Measurements from ENCODE around the gene BAZ2A.

Gene BAZ2A

DNA sequence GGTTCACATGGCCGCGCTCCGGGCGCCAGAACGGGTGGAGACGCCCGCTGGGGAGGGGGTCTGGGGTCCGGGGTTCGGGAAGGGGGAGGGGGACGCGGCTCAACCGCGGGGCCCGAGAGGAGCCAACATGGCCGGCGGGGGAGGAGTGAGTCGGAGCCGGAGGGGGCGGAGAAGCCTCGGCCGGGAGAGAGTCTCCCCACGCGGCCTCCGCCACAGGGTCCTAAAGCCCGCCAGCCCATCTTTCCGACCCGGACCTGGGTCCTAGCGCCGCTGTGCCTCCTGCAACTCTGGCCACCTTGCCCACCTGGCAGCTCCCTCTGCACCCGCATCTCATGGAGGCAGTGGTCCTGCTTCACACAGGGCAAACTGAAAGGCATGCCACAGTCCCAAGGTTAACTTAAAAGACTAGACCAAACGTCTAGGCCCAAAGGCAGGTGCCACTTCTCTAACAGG, at the start of gene BAZ2A:
BAZ2A (minus strand) TSS at position 147 of the 453 bp plus-strand sequence. CDS start 12,796 bp downstream, outside the sequence.
- Histone ChIP-seq H3K4me3 (ENCODE audit: low read depth, low read length) (peak within 1 kb of the TSS; percentile 67), H3K36me3 (ENCODE audit: control insufficient read depth, insufficient read depth, low read length) (no peaks in the 10 kb centered on the region), H3K4me1 (ENCODE audit: control insufficient read depth, insufficient read depth, low read length) (peaks cover 21% of the 10 kb centered on the region), H3K9ac (ENCODE audit: low read depth, low read length) (peak within 1 kb of the TSS; percentile 83), H3K27me3 (ENCODE audit: control insufficient read depth, insufficient read depth, low read length) (no peaks in the 10 kb centered on the region), H3K9me3 (ENCODE audit: control insufficient read depth, insufficient read depth, low read length) (no peaks in the 10 kb centered on the region)

DNA sequence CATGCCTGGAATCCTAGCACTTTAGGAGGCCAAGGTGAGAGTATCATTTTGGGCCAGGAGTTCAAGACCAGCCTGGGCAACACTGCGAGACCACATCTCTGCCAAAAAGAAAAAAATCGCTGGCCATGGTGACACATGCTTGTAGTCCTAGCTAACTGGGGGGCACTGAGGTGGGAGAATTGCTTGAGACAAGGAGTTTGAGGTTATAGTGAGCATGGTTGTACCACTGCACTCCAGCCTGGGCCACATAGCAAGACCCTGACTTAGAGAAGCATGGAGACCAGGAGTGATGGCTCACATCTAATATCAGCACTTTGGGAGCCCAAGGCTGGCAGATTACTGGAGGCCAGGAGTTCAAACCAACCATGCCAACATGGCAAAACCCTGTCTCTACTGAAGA, 48.7 kb upstream of the BAZ2A start:
- no peaks in the 10 kb centered on the region for H3K4me1 ChIP-seq (ENCODE audit: control insufficient read depth, insufficient read depth, low read length)
- no peaks in the 10 kb centered on the region for H3K27me3 ChIP-seq (ENCODE audit: control insufficient read depth, insufficient read depth, low read length)
- peaks cover 13% of the 10 kb centered on the region for H3K36me3 ChIP-seq (ENCODE audit: control insufficient read depth, insufficient read depth, low read length)
- no peak overlapping the region for H3K4me3 ChIP-seq (ENCODE audit: low read depth, low read length)
- no peaks in the 10 kb centered on the region for H3K9me3 ChIP-seq (ENCODE audit: control insufficient read depth, insufficient read depth, low read length)
- no peak overlapping the region for H3K9ac ChIP-seq (ENCODE audit: low read depth, low read length)

DNA sequence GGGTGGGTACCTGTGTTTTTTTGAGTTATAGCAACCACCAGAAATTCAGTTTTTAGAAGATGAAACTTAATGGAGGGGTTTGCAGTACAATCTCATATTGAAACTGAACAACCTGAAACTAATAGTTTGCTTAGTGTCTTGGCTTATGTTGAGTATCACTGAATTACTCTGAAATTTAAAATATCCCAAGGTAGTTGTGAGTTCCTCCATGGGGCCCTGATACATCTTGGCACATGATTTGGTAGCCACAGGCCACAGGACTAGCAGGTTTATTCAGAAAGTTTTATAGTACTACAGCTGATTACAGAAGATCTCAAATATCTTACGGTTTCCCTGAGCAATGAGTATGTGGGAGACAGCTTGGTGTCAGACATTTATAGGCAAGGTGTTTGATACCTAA, 47.6 kb upstream of the BAZ2A start:
- Histone ChIP-seq H3K27me3 (ENCODE audit: control insufficient read depth, insufficient read depth, low read length) (no peaks in the 10 kb centered on the region), H3K4me1 (ENCODE audit: control insufficient read depth, insufficient read depth, low read length) (no peaks in the 10 kb centered on the region), H3K9ac (ENCODE audit: low read depth, low read length) (no peak overlapping the region), H3K4me3 (ENCODE audit: low read depth, low read length) (no peak overlapping the region), H3K36me3 (ENCODE audit: control insufficient read depth, insufficient read depth, low read length) (peaks cover 13% of the 10 kb centered on the region), H3K9me3 (ENCODE audit: control insufficient read depth, insufficient read depth, low read length) (no peaks in the 10 kb centered on the region)

DNA sequence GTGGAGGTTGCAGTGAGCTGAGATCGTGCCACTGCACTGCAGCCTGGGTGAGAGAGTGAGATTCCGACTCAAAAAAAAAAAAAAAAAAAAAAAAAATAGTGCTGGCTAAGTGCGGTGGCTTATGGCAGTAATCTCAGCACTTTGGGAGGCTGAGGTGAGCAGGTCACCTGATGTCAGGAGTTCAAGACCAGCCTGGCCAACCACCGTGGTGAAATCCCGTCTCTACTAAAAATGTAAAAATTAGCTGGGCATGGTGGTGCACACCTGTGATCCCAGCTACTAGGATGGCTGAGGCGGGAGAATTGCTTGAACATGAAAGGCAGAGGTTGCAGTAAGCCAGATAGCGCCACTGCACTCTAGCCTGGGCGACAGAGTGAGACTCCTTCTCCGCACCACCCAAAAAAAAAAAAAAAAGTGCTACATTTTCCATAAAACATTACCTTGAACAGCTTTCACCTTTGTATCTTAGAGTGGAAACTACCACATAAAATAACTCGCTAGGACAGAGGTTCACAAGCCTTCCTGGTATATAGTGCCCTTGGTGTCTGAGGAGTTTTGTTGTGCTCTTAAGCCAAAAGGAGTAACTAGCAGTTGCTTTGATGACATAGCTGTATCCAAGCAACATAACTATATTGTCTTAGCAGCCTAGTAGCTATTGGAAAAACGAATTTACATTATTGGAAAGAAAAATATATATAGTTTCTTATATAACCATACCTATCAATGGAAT, 46.9 kb upstream of the BAZ2A start:
- H3K9ac ChIP-seq (ENCODE audit: low read depth, low read length), result no peak overlapping the region
- H3K9me3 ChIP-seq (ENCODE audit: control insufficient read depth, insufficient read depth, low read length), result no peaks in the 10 kb centered on the region
- H3K36me3 ChIP-seq (ENCODE audit: control insufficient read depth, insufficient read depth, low read length), result peaks cover 13% of the 10 kb centered on the region
- H3K27me3 ChIP-seq (ENCODE audit: control insufficient read depth, insufficient read depth, low read length), result no peaks in the 10 kb centered on the region
- H3K4me1 ChIP-seq (ENCODE audit: control insufficient read depth, insufficient read depth, low read length), result no peaks in the 10 kb centered on the region
- H3K4me3 ChIP-seq (ENCODE audit: low read depth, low read length), result no peak overlapping the region

DNA sequence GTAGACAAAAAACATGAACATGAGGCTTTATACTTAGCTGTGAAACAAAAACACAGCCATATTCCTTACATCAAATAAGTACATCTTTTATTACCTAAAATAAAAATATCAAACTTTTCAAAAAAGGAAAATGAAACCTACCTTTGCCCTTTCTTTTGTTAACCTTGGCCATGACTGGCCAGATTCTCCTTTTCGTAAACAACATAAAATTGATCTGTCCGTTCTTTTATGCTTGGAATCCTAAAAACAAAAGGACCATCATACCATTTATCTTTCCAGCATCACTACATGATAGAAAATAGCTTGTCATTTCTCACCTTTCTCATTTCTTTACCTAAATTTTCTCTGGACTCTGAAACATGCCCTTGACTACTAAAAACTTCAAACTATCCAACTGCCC, 41.5 kb upstream of the BAZ2A start:
- Histone ChIP-seq H3K36me3 (ENCODE audit: control insufficient read depth, insufficient read depth, low read length) (peaks cover 39% of the 10 kb centered on the region), H3K27me3 (ENCODE audit: control insufficient read depth, insufficient read depth, low read length) (no peaks in the 10 kb centered on the region), H3K9me3 (ENCODE audit: control insufficient read depth, insufficient read depth, low read length) (no peaks in the 10 kb centered on the region), H3K4me3 (ENCODE audit: low read depth, low read length) (no peak overlapping the region), H3K9ac (ENCODE audit: low read depth, low read length) (no peak overlapping the region), H3K4me1 (ENCODE audit: control insufficient read depth, insufficient read depth, low read length) (no peaks in the 10 kb centered on the region)

DNA sequence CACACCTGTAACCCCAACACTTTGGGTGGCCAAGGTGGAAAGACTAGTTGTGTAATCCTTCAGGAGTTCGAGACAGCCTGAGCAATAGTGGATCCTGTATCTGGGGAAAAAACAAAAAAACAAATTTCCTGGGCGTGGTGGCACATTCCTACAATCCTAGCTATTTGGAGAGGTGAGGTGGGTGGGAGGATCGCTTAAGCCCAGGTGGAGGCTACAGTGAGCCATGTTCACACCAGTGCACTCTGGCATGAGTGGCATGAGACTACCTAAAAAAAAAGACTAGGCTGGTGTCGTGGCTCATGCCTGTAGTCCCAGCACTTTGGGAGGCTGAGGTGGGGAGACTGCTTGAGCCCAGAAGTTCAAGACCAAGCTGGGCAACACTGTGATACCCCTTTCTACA, 40.7 kb upstream of the BAZ2A start:
- Histone ChIP-seq H3K4me3 (ENCODE audit: low read depth, low read length) (no peak overlapping the region), H3K9me3 (ENCODE audit: control insufficient read depth, insufficient read depth, low read length) (no peaks in the 10 kb centered on the region), H3K27me3 (ENCODE audit: control insufficient read depth, insufficient read depth, low read length) (no peaks in the 10 kb centered on the region), H3K36me3 (ENCODE audit: control insufficient read depth, insufficient read depth, low read length) (peaks cover 39% of the 10 kb centered on the region), H3K9ac (ENCODE audit: low read depth, low read length) (no peak overlapping the region), H3K4me1 (ENCODE audit: control insufficient read depth, insufficient read depth, low read length) (no peaks in the 10 kb centered on the region)

DNA sequence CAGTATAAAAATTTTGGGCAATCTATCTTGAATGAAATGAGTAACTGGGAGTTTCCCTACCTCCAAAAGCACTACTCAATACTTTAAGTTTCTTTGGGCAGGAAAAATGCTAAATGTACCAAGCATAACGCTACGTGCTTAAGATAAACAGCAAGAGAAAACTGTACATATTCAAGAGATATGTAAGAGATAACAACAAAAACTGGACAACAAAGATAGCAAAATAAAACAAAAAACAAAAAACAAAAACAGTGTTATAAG, 38.0 kb upstream of the BAZ2A start:
- no peaks in the 10 kb centered on the region for H3K4me1 ChIP-seq (ENCODE audit: control insufficient read depth, insufficient read depth, low read length)
- H3K36me3 ChIP-seq (ENCODE audit: control insufficient read depth, insufficient read depth, low read length), result peaks cover 39% of the 10 kb centered on the region
- H3K9ac ChIP-seq (ENCODE audit: low read depth, low read length), result no peak overlapping the region
- H3K4me3 ChIP-seq (ENCODE audit: low read depth, low read length), result no peak overlapping the region
- no peaks in the 10 kb centered on the region for H3K27me3 ChIP-seq (ENCODE audit: control insufficient read depth, insufficient read depth, low read length)
- H3K9me3 ChIP-seq (ENCODE audit: control insufficient read depth, insufficient read depth, low read length), result no peaks in the 10 kb centered on the region

DNA sequence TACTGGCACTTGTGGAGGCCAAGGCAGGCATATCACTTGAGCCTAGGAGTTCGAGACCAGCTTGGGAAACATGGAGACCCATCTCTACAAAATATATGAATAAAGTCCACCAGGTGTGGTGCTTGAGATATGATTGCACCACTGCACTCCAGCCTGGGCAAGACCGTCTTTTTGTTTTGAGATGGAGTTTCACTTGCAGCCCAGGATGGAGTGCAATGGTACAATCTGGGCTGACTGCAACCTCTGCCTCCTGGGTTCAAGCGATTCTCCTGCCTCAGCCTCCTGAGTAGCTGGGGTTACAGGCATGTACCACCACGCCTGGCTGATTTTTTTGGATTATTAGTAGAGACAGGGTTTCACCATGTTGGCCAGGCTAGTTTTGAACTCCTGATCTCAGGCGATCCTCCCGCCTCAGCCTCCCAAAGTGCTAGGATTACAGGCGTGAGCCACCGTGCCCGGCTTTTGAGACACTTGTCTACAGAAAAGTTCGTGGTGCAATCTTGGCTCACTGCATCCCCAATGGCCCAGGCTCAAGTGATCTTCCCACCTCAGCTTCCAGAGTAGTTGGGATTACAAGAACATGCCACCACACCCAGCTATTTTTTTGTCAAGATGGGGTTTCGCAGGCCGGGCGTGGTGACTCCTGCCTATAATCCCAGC, 32.0 kb upstream of the BAZ2A start:
- H3K4me1 ChIP-seq (ENCODE audit: control insufficient read depth, insufficient read depth, low read length), result no peaks in the 10 kb centered on the region

DNA sequence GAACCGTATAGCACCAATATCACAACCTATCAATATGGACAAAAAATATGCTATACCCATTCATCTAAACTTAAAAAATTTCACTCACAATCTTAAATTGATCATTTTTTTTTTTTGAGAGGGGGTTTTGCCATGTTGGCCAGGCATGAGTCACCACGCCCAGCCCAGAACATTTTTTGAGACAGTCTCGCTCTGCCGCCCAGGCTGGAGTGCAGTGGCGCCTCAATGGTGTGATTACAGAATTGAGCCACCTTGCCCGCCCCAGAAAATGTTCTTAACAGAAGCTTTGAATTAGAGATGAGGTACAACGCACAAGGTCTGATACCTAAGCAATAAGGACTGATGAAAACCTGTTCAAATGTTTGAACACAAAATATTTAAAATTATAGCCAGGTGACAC, 31.4 kb upstream of the BAZ2A start:
- Histone ChIP-seq H3K9ac (ENCODE audit: low read depth, low read length) (no peak overlapping the region), H3K4me3 (ENCODE audit: low read depth, low read length) (no peak overlapping the region), H3K27me3 (ENCODE audit: control insufficient read depth, insufficient read depth, low read length) (no peaks in the 10 kb centered on the region), H3K9me3 (ENCODE audit: control insufficient read depth, insufficient read depth, low read length) (no peaks in the 10 kb centered on the region), H3K4me1 (ENCODE audit: control insufficient read depth, insufficient read depth, low read length) (no peaks in the 10 kb centered on the region), H3K36me3 (ENCODE audit: control insufficient read depth, insufficient read depth, low read length) (no peaks in the 10 kb centered on the region)

More for the DNA sequence above, 32.0 kb upstream of the BAZ2A start:
- Histone ChIP-seq H3K4me3 (ENCODE audit: low read depth, low read length) (no peak overlapping the region), H3K27me3 (ENCODE audit: control insufficient read depth, insufficient read depth, low read length) (no peaks in the 10 kb centered on the region), H3K9ac (ENCODE audit: low read depth, low read length) (no peak overlapping the region), H3K36me3 (ENCODE audit: control insufficient read depth, insufficient read depth, low read length) (no peaks in the 10 kb centered on the region), H3K9me3 (ENCODE audit: control insufficient read depth, insufficient read depth, low read length) (no peaks in the 10 kb centered on the region)

DNA sequence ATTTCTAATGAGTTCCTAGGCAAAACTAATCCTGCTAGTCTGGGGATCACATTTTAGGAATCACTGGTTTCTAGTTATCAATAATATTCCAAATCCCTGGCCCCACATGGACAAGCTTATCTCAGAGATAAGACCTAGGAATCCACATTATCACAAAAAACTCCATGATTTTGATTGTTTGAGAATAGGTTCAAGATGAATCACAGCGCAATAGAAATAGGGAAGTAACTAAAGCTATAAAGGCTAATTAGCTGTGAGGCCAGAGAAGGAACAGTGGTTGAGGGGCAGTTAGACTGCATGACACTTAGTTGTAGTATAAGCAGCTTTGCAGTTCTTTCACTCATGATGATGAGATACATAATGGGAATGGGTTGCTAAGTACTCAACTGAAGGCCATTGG, 28.8 kb upstream of the BAZ2A start:
- Histone ChIP-seq H3K9ac (ENCODE audit: low read depth, low read length) (no peak overlapping the region), H3K36me3 (ENCODE audit: control insufficient read depth, insufficient read depth, low read length) (no peaks in the 10 kb centered on the region), H3K9me3 (ENCODE audit: control insufficient read depth, insufficient read depth, low read length) (peaks cover 4% of the 10 kb centered on the region), H3K4me3 (ENCODE audit: low read depth, low read length) (no peak overlapping the region), H3K27me3 (ENCODE audit: control insufficient read depth, insufficient read depth, low read length) (no peaks in the 10 kb centered on the region), H3K4me1 (ENCODE audit: control insufficient read depth, insufficient read depth, low read length) (no peaks in the 10 kb centered on the region)

DNA sequence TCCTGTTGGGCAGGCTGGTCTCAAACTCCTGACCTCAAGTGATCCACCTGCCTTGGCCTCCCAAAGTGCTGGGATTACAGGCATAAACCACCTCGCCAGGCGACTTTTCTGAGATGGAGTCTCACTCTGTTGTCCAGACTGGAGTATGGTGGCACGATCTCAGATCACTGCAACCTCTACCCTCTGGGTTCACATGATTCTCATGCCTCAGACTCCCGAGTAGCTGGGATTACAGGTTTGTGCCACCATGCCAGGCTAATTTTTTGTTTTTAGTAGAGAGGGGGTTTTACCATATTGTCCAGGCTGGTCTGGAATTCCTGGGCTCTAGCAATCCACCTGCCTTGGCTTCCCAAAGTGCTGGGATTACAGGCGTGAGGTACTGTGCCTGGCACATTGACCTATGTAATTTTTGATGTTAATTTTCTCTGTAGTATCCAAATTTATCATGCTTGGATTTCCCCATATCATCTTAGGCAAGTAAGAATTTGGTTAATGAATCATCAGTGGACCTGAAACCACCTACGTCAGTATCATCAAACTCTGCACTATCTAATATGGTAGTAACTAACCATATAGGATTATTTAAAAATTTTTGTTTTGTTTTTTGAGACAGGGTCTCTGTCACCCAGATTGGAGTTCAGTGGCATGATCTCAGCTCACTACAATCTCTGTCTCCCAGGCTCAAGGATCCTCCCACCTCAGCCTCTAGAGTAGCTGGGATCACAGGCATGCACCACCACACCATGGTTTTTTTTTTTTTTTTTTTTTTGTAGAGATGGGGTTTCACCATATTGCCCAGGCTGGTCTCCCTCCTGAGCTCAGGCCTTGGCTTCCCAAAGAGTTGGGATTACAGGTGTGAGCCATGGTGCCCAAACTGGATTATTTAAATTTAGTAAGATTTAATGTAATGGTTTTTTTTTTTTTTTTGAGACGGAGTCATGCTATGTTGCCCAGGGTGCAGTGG, 27.6 kb upstream of the BAZ2A start:
- no peak overlapping the region for H3K9ac ChIP-seq (ENCODE audit: low read depth, low read length)
- no peaks in the 10 kb centered on the region for H3K36me3 ChIP-seq (ENCODE audit: control insufficient read depth, insufficient read depth, low read length)
- peaks cover 6% of the 10 kb centered on the region for H3K9me3 ChIP-seq (ENCODE audit: control insufficient read depth, insufficient read depth, low read length)
- no peak overlapping the region for H3K4me3 ChIP-seq (ENCODE audit: low read depth, low read length)
- H3K4me1 ChIP-seq (ENCODE audit: control insufficient read depth, insufficient read depth, low read length), result no peaks in the 10 kb centered on the region
- H3K27me3 ChIP-seq (ENCODE audit: control insufficient read depth, insufficient read depth, low read length), result no peaks in the 10 kb centered on the region

Data from iPS-15b (cell line).